Dendritic cell treated with granulocyte-macrophage colony-stimulating factor and Interleukin-4, amounts not matched to agents 40 ng/mL and 50 ng/mL, for 4 days (primary cell): ENCODE measurements around the gene DHX40.

Source experiments
- H3K27ac Mint-ChIP-seq: one replicate; pipeline ENCODE4 v1.8.0; 2022; ENCODE audit warnings: mild to moderate bottlenecking, mixed read lengths
- H3K27me3 Mint-ChIP-seq: one replicate; pipeline ENCODE4 v1.8.0; 2022; ENCODE audit warnings: mild to moderate bottlenecking, mixed read lengths
- H3K36me3 Mint-ChIP-seq: one replicate; pipeline ENCODE4 v1.8.0; 2022; ENCODE audit warnings: low read depth, mixed read lengths
- H3K4me1 Mint-ChIP-seq: one replicate; pipeline ENCODE4 v1.8.0; 2022; ENCODE audit warnings: low read depth, mixed read lengths
- H3K4me3 Mint-ChIP-seq: one replicate; pipeline ENCODE4 v1.8.0; 2022; ENCODE audit warnings: mild to moderate bottlenecking, moderate library complexity, mixed read lengths
- H3K9me3 Mint-ChIP-seq: one replicate; pipeline ENCODE4 v1.8.0; 2022; ENCODE audit warnings: mixed read lengths
- intact Hi-C: fragments of 100-400 bp; cut with micrococcal nuclease; formaldehyde crosslinking; loops from one replicate; pipeline ENCODE4 v1.15.0; 2022

Gene DHX40

DNA sequence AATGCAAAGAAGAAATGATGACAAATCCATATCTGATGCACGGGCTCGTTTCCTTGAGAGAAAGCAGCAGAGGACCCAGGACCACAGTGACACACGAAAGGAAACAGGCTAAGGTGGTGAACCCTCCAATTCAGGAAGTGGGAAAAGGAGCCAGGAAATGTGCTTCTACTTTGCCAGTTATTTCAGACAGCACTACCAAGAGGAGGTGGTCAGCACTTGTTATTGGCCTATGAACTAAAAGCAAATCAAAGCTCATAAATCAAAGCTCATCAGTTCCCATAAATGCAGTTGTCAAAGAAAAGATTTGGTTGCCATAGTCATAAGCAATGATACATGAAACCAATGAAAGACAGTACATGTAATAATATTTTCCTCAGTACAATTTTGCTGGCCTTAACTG, 41.7 kb downstream of the DHX40 start:
- no peaks in the 10 kb centered on the region for H3K4me1 Mint-ChIP-seq
- peaks cover 58% of the 10 kb centered on the region for H3K36me3 Mint-ChIP-seq
- intact Hi-C loops, result loop anchor here (10.0 kb wide), 1 partner anchor 48 kb away; no protein-coding TSS in a partner anchor
- no peaks in the 10 kb centered on the region for H3K9me3 Mint-ChIP-seq
- H3K4me3 Mint-ChIP-seq, result no peak overlapping the region
- no peak overlapping the region for H3K27ac Mint-ChIP-seq
- no peaks in the 10 kb centered on the region for H3K27me3 Mint-ChIP-seq

DNA sequence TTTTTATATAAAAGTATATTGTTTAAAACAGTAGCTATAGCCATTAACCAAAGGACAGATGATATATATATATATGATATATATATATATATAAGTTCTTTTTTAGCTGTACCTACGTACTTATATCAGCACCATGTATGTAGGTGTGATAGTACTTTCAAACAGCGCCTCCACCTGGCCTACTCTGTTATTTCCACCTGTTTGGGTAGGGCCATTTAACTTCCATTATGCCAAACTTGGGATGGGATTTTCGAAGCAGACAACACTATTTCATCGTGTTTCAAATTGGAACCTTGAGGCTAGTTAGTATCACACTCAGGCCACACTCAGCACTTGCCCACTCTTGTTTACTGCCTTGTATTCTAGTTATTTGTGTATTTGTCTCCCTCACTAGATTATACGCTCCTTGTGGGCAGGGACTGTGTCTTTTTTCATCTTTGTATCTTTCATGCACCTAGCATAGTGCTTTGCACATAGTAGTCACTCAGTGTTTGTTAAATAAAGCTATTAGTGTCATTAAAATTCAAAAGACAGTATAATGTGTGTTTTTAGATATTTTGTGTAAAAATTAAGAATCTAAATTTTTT, 42.5 kb downstream of the DHX40 start:
- intact Hi-C loops, result loop anchor here (10.0 kb wide), 1 partner anchor 47 kb away; no protein-coding TSS in a partner anchor
- H3K4me3 Mint-ChIP-seq, result no peak overlapping the region
- no peak overlapping the region for H3K27ac Mint-ChIP-seq
- no peaks in the 10 kb centered on the region for H3K9me3 Mint-ChIP-seq
- H3K36me3 Mint-ChIP-seq, result peaks cover 49% of the 10 kb centered on the region
- no peaks in the 10 kb centered on the region for H3K27me3 Mint-ChIP-seq
- H3K4me1 Mint-ChIP-seq, result no peaks in the 10 kb centered on the region

DNA sequence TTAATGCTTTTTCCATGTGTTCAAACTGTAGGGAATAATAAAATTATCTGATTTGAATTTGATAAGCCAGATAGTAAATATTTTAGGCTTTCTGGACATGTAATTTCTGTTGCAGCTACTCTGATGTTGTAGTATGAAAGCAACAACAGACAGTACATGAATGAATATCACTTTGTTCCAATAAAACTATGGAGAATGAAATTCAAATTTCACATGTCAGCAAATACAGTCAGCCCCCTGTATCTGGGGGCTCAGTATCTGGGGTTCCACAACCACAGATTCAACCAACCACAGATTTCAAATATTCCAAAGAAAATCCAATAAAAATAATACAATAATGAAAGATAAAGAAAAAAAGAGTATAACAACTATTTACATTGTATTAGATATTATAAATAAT, 46.1 kb downstream of the DHX40 start:
- intact Hi-C loops, result no loop called here

DNA sequence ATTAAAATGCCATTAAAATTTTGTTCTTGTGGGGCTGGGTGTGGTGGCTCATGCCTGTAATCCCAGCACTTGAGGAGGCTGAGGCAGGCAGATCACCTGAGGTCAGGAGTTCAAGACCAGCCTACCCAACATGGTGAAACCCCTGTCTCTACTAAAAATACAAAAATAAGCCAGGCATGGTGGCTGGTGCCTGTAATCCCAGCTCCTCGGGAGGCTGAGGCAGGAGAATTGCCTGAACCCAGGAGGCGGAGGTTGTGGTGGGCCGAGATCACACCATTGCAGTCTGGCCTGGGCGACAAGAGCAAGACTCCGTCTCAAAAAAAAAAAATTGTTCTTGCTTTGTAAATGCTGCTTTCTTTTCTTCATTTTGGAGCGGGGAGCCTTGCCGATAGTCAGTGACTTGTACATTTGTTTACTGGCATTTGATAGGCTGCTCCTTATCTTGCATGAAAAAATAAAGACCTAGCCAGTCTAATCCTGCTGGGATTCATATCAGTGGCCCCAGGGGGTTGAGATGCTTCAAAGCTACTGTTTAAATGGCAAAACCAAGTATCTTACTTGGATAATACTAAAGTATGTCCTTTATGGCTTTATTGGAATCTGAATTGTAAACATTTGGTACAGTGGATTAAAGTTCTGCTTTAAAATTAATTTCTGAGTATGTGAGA, 51.0 kb downstream of the DHX40 start:
- intact Hi-C loops, result loop anchor here (5.0 kb wide), 2 partner anchors 49 to 459 kb away; partner anchors contain the start of genes DHX40, PRR11 and SKA2
- Mint-ChIP-seq H3K36me3 (peaks cover 29% of the 10 kb centered on the region), H3K4me1 (peaks cover under 1% of the 10 kb centered on the region), H3K4me3 (no peak overlapping the region), H3K9me3 (no peaks in the 10 kb centered on the region), H3K27me3 (no peaks in the 10 kb centered on the region), H3K27ac (no peak overlapping the region)

More for the DNA sequence above, 46.1 kb downstream of the DHX40 start:
- H3K27ac Mint-ChIP-seq, result no peak overlapping the region
- no peaks in the 10 kb centered on the region for H3K4me1 Mint-ChIP-seq
- H3K9me3 Mint-ChIP-seq, result no peaks in the 10 kb centered on the region
- H3K27me3 Mint-ChIP-seq, result no peaks in the 10 kb centered on the region
- H3K36me3 Mint-ChIP-seq, result peaks cover 18% of the 10 kb centered on the region
- no peak overlapping the region for H3K4me3 Mint-ChIP-seq

DNA sequence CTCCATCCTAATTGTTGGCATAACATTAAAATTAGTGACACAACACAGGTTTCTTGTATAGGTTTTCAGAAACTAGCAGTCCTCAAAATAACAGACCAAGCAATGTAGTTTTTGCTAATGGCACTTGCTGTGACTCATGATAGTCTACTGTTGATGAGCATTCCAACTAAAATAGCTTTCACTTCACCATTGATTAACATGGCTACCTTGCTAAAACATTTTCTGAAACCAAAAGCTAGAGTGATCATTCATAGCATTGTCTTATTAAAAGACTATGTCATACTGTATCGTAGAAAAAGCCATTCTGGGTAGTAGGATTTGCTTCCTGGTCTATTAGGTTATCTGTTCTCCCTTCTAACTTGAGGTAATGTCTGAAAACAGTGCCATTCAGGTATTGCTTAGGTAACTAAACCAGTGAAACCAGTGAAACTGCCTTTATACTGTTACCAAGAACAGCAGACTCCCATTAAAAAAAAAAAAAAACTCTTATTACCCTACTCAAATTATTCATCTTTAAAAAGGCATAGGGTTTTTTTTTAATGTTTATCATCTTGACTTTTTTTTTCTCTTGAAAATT, 51.8 kb downstream of the DHX40 start:
- intact Hi-C loops, result loop anchor here (5.0 kb wide), 2 partner anchors 50 to 460 kb away; partner anchors contain the start of genes DHX40, PRR11 and SKA2
- peak overlapping the region; percentile 99 for H3K27ac Mint-ChIP-seq
- H3K36me3 Mint-ChIP-seq, result peaks cover 38% of the 10 kb centered on the region
- no peak overlapping the region for H3K4me3 Mint-ChIP-seq
- H3K4me1 Mint-ChIP-seq, result peaks cover 8% of the 10 kb centered on the region
- H3K27me3 Mint-ChIP-seq, result no peaks in the 10 kb centered on the region
- no peaks in the 10 kb centered on the region for H3K9me3 Mint-ChIP-seq

DNA sequence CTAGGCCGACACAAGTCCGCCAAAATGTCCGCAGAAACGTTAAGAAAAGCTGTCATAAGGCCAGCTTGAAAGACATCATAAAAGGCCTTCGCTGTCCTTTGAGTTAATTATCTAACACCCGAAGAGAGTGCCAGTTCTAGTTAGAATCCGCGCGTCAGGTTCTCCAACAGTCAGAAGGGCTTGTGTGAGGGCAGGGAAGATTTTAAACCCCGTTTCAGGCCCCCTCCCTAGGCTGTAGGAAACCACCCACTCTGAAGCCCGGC, 53.6 kb downstream of the DHX40 start:
- Mint-ChIP-seq H3K36me3 (peaks cover 49% of the 10 kb centered on the region), H3K4me3 (peak overlapping the region; percentile 90), H3K27ac (peak overlapping the region; percentile 99), H3K27me3 (no peaks in the 10 kb centered on the region), H3K9me3 (no peaks in the 10 kb centered on the region), H3K4me1 (peaks cover 19% of the 10 kb centered on the region)
- intact Hi-C loops, result loop anchor here (1.0 to 5.0 kb wide), 3 partner anchors 52 to 462 kb away; partner anchors contain the start of genes DHX40, PRR11, PTRH2 and SKA2

DNA sequence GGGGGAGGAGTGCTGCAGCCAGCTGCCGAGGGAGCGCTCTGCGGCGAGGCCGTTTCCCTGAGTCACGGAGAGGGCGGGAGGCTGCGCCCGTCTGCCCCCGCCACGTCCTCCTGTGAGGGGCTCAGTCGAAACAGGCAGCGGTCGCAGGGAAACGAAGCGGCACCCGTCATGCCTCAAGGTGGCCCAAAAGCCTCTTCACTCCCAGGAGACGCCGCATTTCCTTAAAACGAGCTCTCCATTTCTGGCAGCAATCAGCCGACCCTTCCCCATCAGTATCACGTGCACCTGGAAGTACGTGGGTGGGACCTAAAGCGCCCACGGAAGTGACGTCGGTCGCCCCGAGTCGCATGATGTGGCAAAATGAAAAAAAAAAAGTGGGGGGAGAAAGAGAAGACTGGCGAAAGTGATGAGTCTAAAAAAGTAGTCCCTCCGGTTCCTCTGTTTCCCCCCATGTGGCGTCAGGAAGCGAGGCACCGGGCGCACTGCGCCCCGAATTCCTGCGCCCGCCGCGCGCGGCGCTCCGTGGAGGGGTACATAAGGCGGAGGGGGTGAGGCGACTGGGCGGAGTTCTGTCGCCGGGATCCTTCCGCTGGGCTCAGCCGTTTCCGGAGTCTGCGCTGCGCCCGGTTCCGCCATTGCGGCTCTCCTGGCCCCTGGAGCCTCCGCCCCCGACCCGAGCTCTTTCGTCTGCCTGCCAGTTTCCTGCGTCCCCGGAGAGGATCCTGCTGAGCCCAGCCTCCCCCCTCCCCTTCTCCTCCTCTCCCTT, 54.1 kb downstream of the DHX40 start, which contains the start of gene CLTC:
Gene CLTC, plus strand, starts transcription at position 598 of the 766 bp plus-strand sequence. CDS start 237 bp downstream, outside the sequence.
- intact Hi-C loops, result loop anchor here (1.0 to 5.0 kb wide), 3 partner anchors 52 to 462 kb away; partner anchors contain the start of genes DHX40, PRR11, PTRH2 and SKA2
- H3K27me3 Mint-ChIP-seq, result no peaks in the 10 kb centered on the region
- H3K36me3 Mint-ChIP-seq, result peaks cover 49% of the 10 kb centered on the region
- H3K4me1 Mint-ChIP-seq, result peaks cover 19% of the 10 kb centered on the region
- peak within 1 kb of the TSS; percentile 90 for H3K4me3 Mint-ChIP-seq
- H3K9me3 Mint-ChIP-seq, result no peaks in the 10 kb centered on the region
- peak within 1 kb of the TSS; percentile 99 for H3K27ac Mint-ChIP-seq

DNA sequence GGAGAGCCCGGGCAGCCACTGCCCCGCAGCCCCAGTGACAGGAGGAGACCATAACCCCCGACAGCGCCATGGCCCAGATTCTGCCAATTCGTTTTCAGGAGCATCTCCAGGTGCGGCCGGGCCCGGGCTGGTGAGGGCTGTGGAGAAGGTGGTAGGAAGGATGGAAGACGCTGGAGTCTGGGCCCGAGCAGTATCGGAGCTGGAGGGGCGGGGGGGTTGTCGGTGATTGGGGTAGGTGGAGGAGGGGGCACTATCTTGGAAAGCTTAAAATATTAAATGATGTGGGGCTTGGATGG, 54.6 kb downstream of the DHX40 start:
- intact Hi-C loops, result no loop called here
- Mint-ChIP-seq H3K36me3 (peaks cover 49% of the 10 kb centered on the region), H3K27ac (peak overlapping the region; percentile 99), H3K4me3 (peak overlapping the region; percentile 90), H3K9me3 (no peaks in the 10 kb centered on the region), H3K4me1 (peaks cover 19% of the 10 kb centered on the region), H3K27me3 (no peaks in the 10 kb centered on the region)

DNA sequence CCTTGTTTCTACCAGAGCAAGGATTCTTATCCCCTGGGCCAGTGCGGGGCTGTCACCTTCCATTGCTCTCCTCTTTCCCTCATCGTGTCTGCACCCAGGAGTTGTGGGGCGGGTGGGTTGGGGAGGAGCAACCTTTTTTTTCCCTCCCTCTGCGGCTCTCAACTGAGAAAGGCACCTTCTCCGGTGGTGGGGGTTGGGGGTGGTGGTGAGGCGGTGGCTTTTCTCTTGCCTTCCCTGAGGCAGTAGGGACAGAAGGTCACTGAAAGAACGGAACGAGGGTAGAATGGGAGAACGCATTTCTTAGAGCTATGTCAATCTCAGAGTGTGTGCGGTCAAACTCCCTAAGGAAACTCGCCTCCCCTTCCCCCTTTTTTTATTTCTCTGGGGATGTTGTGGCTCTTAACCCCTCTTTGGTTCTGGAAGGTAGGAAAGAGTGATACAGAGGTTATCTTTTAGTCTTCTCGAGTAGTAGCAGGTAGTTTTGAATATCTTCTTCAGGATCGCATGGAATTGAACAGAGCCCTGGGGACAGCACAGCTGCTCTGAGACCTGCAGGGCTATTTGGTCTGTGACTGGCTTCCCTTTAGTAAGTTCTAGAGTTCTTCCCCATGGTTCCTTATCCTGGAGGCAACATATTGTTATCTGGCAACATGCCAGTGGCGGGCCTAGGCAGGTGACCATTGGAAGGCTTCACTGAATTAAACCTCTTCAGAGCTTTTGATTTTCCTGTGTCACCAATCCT, 55.3 kb downstream of the DHX40 start:
- Mint-ChIP-seq H3K27ac (peak overlapping the region; percentile 99), H3K4me3 (peak overlapping the region; percentile 90), H3K27me3 (no peaks in the 10 kb centered on the region), H3K9me3 (no peaks in the 10 kb centered on the region), H3K4me1 (peaks cover 25% of the 10 kb centered on the region), H3K36me3 (peaks cover 55% of the 10 kb centered on the region)
- intact Hi-C loops, result loop anchor here (1.0 kb wide), 1 partner anchor 14 kb away; no protein-coding TSS in a partner anchor

DNA sequence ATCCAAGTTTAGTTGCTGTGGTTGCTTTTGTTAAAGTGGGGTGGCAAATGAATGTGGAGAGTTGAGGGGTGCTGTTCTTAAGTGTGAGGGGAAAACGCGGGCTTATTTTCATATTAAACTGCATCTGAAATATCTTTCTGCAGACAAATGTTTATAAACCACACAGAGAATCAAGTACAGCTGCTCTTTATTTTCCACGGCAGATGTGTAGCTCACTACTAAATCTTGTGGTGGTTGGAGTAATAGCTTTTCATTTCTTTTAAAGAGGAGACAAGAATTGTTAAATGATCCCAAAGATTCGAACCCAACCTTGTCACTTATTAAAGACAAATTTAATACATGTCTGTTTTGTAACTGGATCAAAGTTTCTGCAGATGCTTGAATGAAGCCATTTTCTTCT, 56.4 kb downstream of the DHX40 start:
- peak overlapping the region; percentile 99 for H3K27ac Mint-ChIP-seq

DNA sequence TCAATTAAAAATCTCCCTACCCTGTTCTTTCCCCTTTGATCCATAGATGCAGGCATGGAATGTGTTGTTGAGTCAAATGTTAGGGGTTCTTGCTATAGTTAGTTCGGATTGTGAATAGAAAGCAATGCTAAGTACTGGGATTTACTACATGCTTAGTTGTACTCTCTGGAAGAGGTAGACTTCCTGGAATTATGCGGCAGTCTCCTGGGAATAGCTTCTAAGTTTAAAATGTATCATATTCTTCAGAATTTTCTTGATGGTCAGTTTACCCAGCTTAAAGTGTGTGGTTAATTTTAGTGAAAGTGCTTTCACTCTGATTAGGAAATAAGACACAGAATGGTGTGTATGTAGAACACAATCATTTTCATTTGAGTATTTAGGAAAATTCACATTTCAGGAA, 57.7 kb downstream of the DHX40 start:
- intact Hi-C loops, result no loop called here
- Mint-ChIP-seq H3K9me3 (no peaks in the 10 kb centered on the region), H3K27me3 (no peaks in the 10 kb centered on the region), H3K36me3 (peaks cover 58% of the 10 kb centered on the region), H3K4me3 (peak overlapping the region; percentile 90), H3K4me1 (peaks cover 32% of the 10 kb centered on the region), H3K27ac (peak overlapping the region; percentile 99)

More for the DNA sequence above, 56.4 kb downstream of the DHX40 start:
- Mint-ChIP-seq H3K36me3 (peaks cover 58% of the 10 kb centered on the region), H3K27me3 (no peaks in the 10 kb centered on the region), H3K4me3 (peak overlapping the region; percentile 90), H3K4me1 (peaks cover 25% of the 10 kb centered on the region), H3K9me3 (no peaks in the 10 kb centered on the region)
- intact Hi-C loops, result loop anchor here (1.0 kb wide), 1 partner anchor 13 kb away; no protein-coding TSS in a partner anchor

DNA sequence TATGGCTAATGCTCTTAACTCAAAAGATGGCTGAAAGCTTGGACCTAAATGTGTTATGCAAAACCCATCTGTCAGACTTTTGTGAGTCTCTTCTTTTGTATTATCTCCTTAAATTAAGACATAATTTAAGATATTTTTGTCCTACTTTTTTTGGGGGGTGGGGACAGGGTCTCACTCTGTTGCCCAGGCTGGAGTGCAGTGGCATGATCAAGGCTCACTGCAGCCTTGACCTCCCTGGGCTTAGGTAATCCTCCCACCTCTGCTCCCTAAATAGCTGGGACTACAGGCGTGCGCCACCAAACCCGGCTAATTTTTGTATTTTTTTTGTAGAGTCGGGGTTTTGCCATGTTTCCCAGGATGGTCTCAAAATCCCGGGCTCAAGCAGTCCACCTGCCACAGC, 61.3 kb downstream of the DHX40 start:
- Mint-ChIP-seq H3K4me3 (peak overlapping the region; percentile 39), H3K27ac (peak overlapping the region; percentile 76)
- intact Hi-C loops, result no loop called here

DNA sequence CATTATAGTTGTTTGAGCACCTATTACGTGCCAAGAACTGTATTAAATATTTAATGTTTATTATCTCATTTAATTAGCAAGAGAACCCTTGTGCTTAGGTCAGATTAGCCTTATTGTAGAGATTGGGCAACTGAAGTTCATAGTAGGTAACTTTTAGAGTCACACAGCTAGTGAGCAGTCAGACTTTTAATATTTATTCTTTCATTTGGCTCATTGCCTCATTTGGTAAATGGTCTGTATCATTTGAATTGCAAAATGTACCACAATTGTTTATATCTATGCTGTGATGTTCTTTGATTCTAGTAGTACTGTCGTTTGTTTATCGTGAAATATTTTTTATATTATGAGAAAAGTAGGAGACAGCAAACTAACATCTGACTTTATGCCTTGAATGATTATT, 61.9 kb downstream of the DHX40 start:
- intact Hi-C loops, result no loop called here
- Mint-ChIP-seq H3K27ac (peak overlapping the region; percentile 76), H3K4me1 (peaks cover 57% of the 10 kb centered on the region), H3K27me3 (no peaks in the 10 kb centered on the region), H3K36me3 (peaks cover 49% of the 10 kb centered on the region), H3K9me3 (no peaks in the 10 kb centered on the region), H3K4me3 (peak overlapping the region; percentile 39)

More for the DNA sequence above, 61.3 kb downstream of the DHX40 start:
- Mint-ChIP-seq H3K4me1 (peaks cover 59% of the 10 kb centered on the region), H3K36me3 (peaks cover 55% of the 10 kb centered on the region), H3K27me3 (no peaks in the 10 kb centered on the region), H3K9me3 (no peaks in the 10 kb centered on the region)
